Osteocyte (in vitro differentiated cells): ENCODE results near the gene IDH3G. TPM values are rescaled to one million over a fixed set of nuclear protein-coding genes. Genes with fewer than 3 reads are reported as not detected.

Experiments used
- DNase-seq: peaks from one replicate; pipeline ENCODE4 v3.0.0; 2021; ENCODE audit warnings: mixed read lengths; ENCODE audit not compliant: unreplicated experiment; ENCODE audit errors: extremely low spot score
- H3K27ac Mint-ChIP-seq: one replicate; pipeline ENCODE4 v1.8.0; 2021; ENCODE audit warnings: mild to moderate bottlenecking, mixed read lengths; ENCODE audit not compliant: unreplicated experiment
- H3K27me3 Mint-ChIP-seq: one replicate; pipeline ENCODE4 v1.8.0; 2021; ENCODE audit warnings: mixed read lengths; ENCODE audit not compliant: unreplicated experiment
- H3K36me3 Mint-ChIP-seq: one replicate; pipeline ENCODE4 v1.8.0; 2021; ENCODE audit warnings: mixed read lengths; ENCODE audit not compliant: unreplicated experiment
- H3K4me1 Mint-ChIP-seq: one replicate; pipeline ENCODE4 v1.8.0; 2021; ENCODE audit warnings: mixed read lengths; ENCODE audit not compliant: unreplicated experiment
- H3K4me3 Mint-ChIP-seq: one replicate; pipeline ENCODE4 v1.8.0; 2021; ENCODE audit warnings: mild to moderate bottlenecking, moderate library complexity, mixed read lengths; ENCODE audit not compliant: unreplicated experiment
- H3K9me3 Mint-ChIP-seq: one replicate; pipeline ENCODE4 v1.8.0; 2021; ENCODE audit warnings: mixed read lengths; ENCODE audit not compliant: unreplicated experiment
- total RNA-seq: library from RNA; stranded (reverse); gene quantifications from 2 replicates; pipeline ENCODE4 v1.2.1, GENCODE V29; 2021
- TF ChIP-seq, protein P1 (sequence below): fragments of 200-600 bp; sonication (generic); IDR thresholded peaks from 2 replicates; pipeline ENCODE4 v1.5.0; 2021; ENCODE audit warnings: antibody characterized with exemption, mild to moderate bottlenecking, moderate library complexity

Gene IDH3G
- total RNA-seq, 1 donor from 2014 or later: 63.5 TPM

DNA sequence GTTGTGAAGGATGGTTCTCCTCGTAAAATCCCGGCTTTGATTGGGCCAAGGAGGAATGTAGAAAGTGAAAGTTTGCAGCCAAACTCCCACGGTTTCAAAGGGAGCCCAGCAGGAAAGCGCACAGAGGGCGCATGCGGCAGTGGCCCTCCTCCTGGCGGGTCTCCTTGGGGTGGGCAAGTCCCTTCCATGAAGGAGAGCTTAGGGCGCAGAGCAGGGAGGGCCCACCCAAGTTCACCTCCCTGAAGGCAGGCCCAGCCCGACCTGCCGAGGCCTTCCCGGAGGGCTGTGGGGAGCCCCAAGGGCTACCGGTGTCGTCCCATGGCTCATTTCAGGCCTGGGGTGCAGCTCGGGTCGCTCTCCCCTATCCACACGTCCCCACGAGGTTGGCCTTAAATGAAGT, 34.1 kb upstream of the IDH3G start:
- Mint-ChIP-seq H3K27me3 (no peaks in the 10 kb centered on the region), H3K4me1 (peaks cover 7% of the 10 kb centered on the region), H3K4me3 (peak overlapping the region; percentile 71), H3K9me3 (peaks cover 11% of the 10 kb centered on the region), H3K27ac (peak overlapping the region; percentile 34), H3K36me3 (no peaks in the 10 kb centered on the region)
- TF ChIP-seq, protein P1, sequence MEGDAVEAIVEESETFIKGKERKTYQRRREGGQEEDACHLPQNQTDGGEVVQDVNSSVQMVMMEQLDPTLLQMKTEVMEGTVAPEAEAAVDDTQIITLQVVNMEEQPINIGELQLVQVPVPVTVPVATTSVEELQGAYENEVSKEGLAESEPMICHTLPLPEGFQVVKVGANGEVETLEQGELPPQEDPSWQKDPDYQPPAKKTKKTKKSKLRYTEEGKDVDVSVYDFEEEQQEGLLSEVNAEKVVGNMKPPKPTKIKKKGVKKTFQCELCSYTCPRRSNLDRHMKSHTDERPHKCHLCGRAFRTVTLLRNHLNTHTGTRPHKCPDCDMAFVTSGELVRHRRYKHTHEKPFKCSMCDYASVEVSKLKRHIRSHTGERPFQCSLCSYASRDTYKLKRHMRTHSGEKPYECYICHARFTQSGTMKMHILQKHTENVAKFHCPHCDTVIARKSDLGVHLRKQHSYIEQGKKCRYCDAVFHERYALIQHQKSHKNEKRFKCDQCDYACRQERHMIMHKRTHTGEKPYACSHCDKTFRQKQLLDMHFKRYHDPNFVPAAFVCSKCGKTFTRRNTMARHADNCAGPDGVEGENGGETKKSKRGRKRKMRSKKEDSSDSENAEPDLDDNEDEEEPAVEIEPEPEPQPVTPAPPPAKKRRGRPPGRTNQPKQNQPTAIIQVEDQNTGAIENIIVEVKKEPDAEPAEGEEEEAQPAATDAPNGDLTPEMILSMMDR: no peak
- no peak for DNase-seq

DNA sequence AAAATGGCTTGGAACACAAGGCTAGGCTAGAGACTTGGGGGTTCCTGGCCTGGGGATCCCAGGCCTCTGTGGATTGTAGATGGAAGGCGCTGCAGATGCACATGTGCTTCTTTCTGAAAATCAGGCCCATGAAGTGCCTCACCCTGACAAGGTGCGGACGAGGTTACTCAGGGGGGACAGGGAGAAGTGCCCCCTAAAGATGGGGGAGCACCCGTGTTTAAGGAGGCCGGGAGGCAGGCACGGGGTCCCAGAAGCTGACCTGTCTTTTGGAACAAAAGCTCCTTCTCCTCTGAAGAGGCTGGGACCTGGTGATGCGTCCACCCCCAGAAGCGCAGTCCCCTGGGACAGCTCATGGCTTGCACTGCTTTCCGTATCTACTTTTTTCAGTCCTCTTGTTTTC, 33.7 kb upstream of the IDH3G start:
- Mint-ChIP-seq H3K27me3 (no peaks in the 10 kb centered on the region), H3K36me3 (no peaks in the 10 kb centered on the region), H3K9me3 (peaks cover 11% of the 10 kb centered on the region), H3K4me3 (no peak overlapping the region), H3K27ac (peak overlapping the region; percentile 34), H3K4me1 (peaks cover 7% of the 10 kb centered on the region)
- TF ChIP-seq, protein P1: no peak
- no peak for DNase-seq

DNA sequence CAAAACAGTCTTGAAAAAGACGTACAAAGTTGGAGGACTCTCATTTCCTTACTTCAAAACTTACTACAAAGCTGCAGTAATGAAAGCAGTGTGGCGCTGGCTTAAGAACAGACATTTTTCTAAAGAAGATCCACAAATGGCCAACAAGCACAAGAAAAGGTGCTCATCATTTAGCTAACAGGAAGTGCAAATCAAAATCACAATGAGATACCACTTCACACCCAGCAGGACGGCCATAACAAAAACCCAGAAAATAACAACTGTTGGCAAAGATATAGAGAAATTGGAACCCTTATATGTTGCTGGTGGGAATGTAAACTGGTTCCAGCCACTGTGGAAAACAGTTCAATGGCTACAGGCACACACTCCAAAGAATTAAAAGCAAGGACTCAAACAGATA, 32.8 kb upstream of the IDH3G start:
- TF ChIP-seq, protein P1: no peak
- peaks cover 11% of the 10 kb centered on the region for H3K9me3 Mint-ChIP-seq
- DNase-seq: no peak
- H3K27ac Mint-ChIP-seq: no peak overlapping the region
- H3K36me3 Mint-ChIP-seq: no peaks in the 10 kb centered on the region
- peaks cover 7% of the 10 kb centered on the region for H3K4me1 Mint-ChIP-seq
- no peaks in the 10 kb centered on the region for H3K27me3 Mint-ChIP-seq
- no peak overlapping the region for H3K4me3 Mint-ChIP-seq

DNA sequence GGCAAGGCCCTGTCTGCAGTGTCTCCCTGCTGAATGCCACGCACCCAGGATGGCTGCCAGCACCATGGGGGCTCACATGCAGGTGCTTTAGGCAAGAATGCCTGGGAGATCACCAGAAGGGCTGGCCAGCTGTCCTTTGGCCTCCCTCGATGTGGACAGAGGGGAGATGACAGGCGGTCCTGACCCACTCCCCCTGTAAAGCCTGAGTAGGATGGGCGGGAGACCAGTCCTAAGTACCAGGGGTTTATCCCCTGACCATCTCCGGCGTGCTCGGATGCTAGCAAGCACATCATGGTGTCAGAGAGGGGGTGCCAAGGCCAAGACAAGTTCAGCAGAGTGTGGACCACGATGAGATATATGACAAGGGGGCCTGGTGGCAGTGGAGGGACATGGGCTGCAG, 30.9 kb upstream of the IDH3G start:
- peaks cover 7% of the 10 kb centered on the region for H3K4me1 Mint-ChIP-seq
- no peak overlapping the region for H3K27ac Mint-ChIP-seq
- H3K36me3 Mint-ChIP-seq: no peaks in the 10 kb centered on the region

GRCh38 chrX:153824348-153824747, 30.2 kb upstream of the IDH3G start:
- H3K4me3 Mint-ChIP-seq: no peak overlapping the region
- peaks cover 11% of the 10 kb centered on the region for H3K9me3 Mint-ChIP-seq
- no peaks in the 10 kb centered on the region for H3K36me3 Mint-ChIP-seq
- no peak overlapping the region for H3K27ac Mint-ChIP-seq
- TF ChIP-seq, protein P1: no peak
- no peaks in the 10 kb centered on the region for H3K27me3 Mint-ChIP-seq
- DNase-seq: no peak
- H3K4me1 Mint-ChIP-seq: peaks cover 9% of the 10 kb centered on the region

More for the DNA sequence above, 30.9 kb upstream of the IDH3G start:
- H3K9me3 Mint-ChIP-seq: peaks cover 11% of the 10 kb centered on the region
- H3K27me3 Mint-ChIP-seq: no peaks in the 10 kb centered on the region
- no peak for DNase-seq
- H3K4me3 Mint-ChIP-seq: no peak overlapping the region
- TF ChIP-seq, protein P1: no peak
